Measurements from ENCODE around the gene CA10.

Gene CA10

GRCh38 chr17:51670899-51671298 lies 487.6 kb downstream of the CA10 start:
- TF ChIP-seq CTCF (IDR thresholded peaks at IDR 0.05; ENCODE audit: borderline replicate concordance, extremely low read depth, low read length, poor library complexity, severe bottlenecking) (no peak), EZH2 (IDR thresholded peaks at IDR 0.05; ENCODE audit: borderline replicate concordance, low read depth, low read length, severe bottlenecking) (no peak)
- no peak overlapping the region for H3K4me3 ChIP-seq (ENCODE audit: low read depth in 1 of 2, low read length in 2 of 2)
- H3K79me2 ChIP-seq (ENCODE audit: insufficient read depth, low read length), result no peaks in the 10 kb centered on the region
- no peak overlapping the region for H3K9ac ChIP-seq (ENCODE audit: low read depth, low read length)
- no peaks in the 10 kb centered on the region for H3K27me3 ChIP-seq (ENCODE audit: insufficient read depth, low read length, poor library complexity)
- no peaks in the 10 kb centered on the region for H4K20me1 ChIP-seq (ENCODE audit: insufficient read depth, low read length)
- H3K4me2 ChIP-seq (ENCODE audit: insufficient read depth, low read length), result no peak overlapping the region
- no peak overlapping the region for H3K27ac ChIP-seq (ENCODE audit: low read length)
- H3K4me1 ChIP-seq (ENCODE audit: insufficient read depth, low read length), result peaks cover 27% of the 10 kb centered on the region
- no peak for ATAC-seq (ENCODE audit: insufficient read depth, low read depth)
- no peak for DNase-seq
- H2AFZ ChIP-seq (ENCODE audit: low read depth, low read length), result no peak overlapping the region
- no peaks in the 10 kb centered on the region for H3K36me3 ChIP-seq (ENCODE audit: insufficient read depth, low read length)
- no peaks in the 10 kb centered on the region for H3K9me3 ChIP-seq (ENCODE audit: insufficient read depth, low read length, severe bottlenecking)

- Histone ChIP-seq H2AFZ (ENCODE audit: low read depth, low read length) (no peak overlapping the region), H3K4me1 (ENCODE audit: insufficient read depth, low read length) (peaks cover 20% of the 10 kb centered on the region), H4K20me1 (ENCODE audit: insufficient read depth, low read length) (no peaks in the 10 kb centered on the region), H3K4me2 (ENCODE audit: insufficient read depth, low read length) (no peak overlapping the region), H3K9ac (ENCODE audit: low read depth, low read length) (no peak overlapping the region), H3K27ac (ENCODE audit: low read length) (no peak overlapping the region), H3K4me3 (ENCODE audit: low read depth in 1 of 2, low read length in 2 of 2) (no peak overlapping the region), H3K36me3 (ENCODE audit: insufficient read depth, low read length) (no peaks in the 10 kb centered on the region), H3K27me3 (ENCODE audit: insufficient read depth, low read length, poor library complexity) (no peaks in the 10 kb centered on the region), H3K9me3 (ENCODE audit: insufficient read depth, low read length, severe bottlenecking) (no peaks in the 10 kb centered on the region), H3K79me2 (ENCODE audit: insufficient read depth, low read length) (no peaks in the 10 kb centered on the region)
- no peak for ATAC-seq (ENCODE audit: insufficient read depth, low read depth)
- TF ChIP-seq EZH2 (IDR thresholded peaks at IDR 0.05; ENCODE audit: borderline replicate concordance, low read depth, low read length, severe bottlenecking) (no peak), CTCF (IDR thresholded peaks at IDR 0.05; ENCODE audit: borderline replicate concordance, extremely low read depth, low read length, poor library complexity, severe bottlenecking) (no peak)
- DNase-seq, result no peak
Measured at GRCh38 chr17:51668963-51669246, 489.6 kb downstream of the CA10 start.

GRCh38 chr17:51668155-51668962 lies 490.2 kb downstream of the CA10 start:
- no peak overlapping the region for H3K9ac ChIP-seq (ENCODE audit: low read depth, low read length)
- no peak overlapping the region for H3K4me3 ChIP-seq (ENCODE audit: low read depth in 1 of 2, low read length in 2 of 2)
- peaks cover 15% of the 10 kb centered on the region for H3K4me1 ChIP-seq (ENCODE audit: insufficient read depth, low read length)
- H4K20me1 ChIP-seq (ENCODE audit: insufficient read depth, low read length), result no peaks in the 10 kb centered on the region
- H3K79me2 ChIP-seq (ENCODE audit: insufficient read depth, low read length), result no peaks in the 10 kb centered on the region
- no peak overlapping the region for H2AFZ ChIP-seq (ENCODE audit: low read depth, low read length)
- no peaks in the 10 kb centered on the region for H3K9me3 ChIP-seq (ENCODE audit: insufficient read depth, low read length, severe bottlenecking)
- H3K36me3 ChIP-seq (ENCODE audit: insufficient read depth, low read length), result no peaks in the 10 kb centered on the region
- no peak for TF ChIP-seq EZH2 (IDR thresholded peaks at IDR 0.05; ENCODE audit: borderline replicate concordance, low read depth, low read length, severe bottlenecking)
- no peak for TF ChIP-seq CTCF (IDR thresholded peaks at IDR 0.05; ENCODE audit: borderline replicate concordance, extremely low read depth, low read length, poor library complexity, severe bottlenecking)
- H3K27me3 ChIP-seq (ENCODE audit: insufficient read depth, low read length, poor library complexity), result no peaks in the 10 kb centered on the region
- DNase-seq (no peak), ATAC-seq (ENCODE audit: insufficient read depth, low read depth) (peak; percentile 39)
- H3K4me2 ChIP-seq (ENCODE audit: insufficient read depth, low read length), result no peak overlapping the region
- H3K27ac ChIP-seq (ENCODE audit: low read length), result peak overlapping the region; percentile 30; the same call in 1 of the 2 replicates

Measured in DND-41 (cell line).